VCaP (cell line): ENCODE data around the gene NFKBIZ.

Experiments used
- H3K27ac ChIP-seq: fragments of 450-650 bp; 2 replicates; pipeline ENCODE4 v1.5.1; 2017
- CTCF ChIP-seq: fragments of 450-650 bp; conservative IDR thresholded peaks from 2 replicates; pipeline ENCODE4 v1.5.1; 2017; ENCODE audit warnings: mild to moderate bottlenecking, moderate library complexity

Gene NFKBIZ

GRCh38 chr3:101846709-101847108 lies 2.6 kb upstream of the NFKBIZ start:
- H3K27ac ChIP-seq = peak overlapping the region; percentile 98
- no peak for TF ChIP-seq CTCF

- H3K27ac ChIP-seq = peak overlapping the region; percentile 98
- no peak for TF ChIP-seq CTCF
Measured at GRCh38 chr3:101847328-101847727, 2.0 kb upstream of the NFKBIZ start.

- H3K27ac ChIP-seq = peak overlapping the region; percentile 98
- no peak for TF ChIP-seq CTCF
Measured at GRCh38 chr3:101848326-101848725, 988 bp upstream of the NFKBIZ start.

GRCh38 chr3:101849714-101850245 lies 466 bp downstream of the NFKBIZ start:
- peak overlapping the region; percentile 98 for H3K27ac ChIP-seq
- peak; percentile 47 for TF ChIP-seq CTCF

- peak overlapping the region; percentile 98 for H3K27ac ChIP-seq
- TF ChIP-seq CTCF = no peak
Measured at GRCh38 chr3:101850246-101851051, 1.1 kb downstream of the NFKBIZ start.

- peak overlapping the region; percentile 98; the same call in 1 of the 2 replicates for H3K27ac ChIP-seq
- TF ChIP-seq CTCF = no peak
Measured at GRCh38 chr3:101851072-101851770, 1.9 kb downstream of the NFKBIZ start.

- no peak for TF ChIP-seq CTCF
- H3K27ac ChIP-seq = no peak overlapping the region
Measured at GRCh38 chr3:101851850-101852714, 2.8 kb downstream of the NFKBIZ start.
